ENCODE data around the gene VWA2. TPM values are rescaled to one million over a fixed set of nuclear protein-coding genes. Genes with fewer than 3 reads are reported as not detected.
A peak's percentile ranks its signal among the peaks of the same experiment; 100 is the strongest.

The VWA2 gene
- total and polyA plus RNA-seq, 5 donors = not detected

DNA sequence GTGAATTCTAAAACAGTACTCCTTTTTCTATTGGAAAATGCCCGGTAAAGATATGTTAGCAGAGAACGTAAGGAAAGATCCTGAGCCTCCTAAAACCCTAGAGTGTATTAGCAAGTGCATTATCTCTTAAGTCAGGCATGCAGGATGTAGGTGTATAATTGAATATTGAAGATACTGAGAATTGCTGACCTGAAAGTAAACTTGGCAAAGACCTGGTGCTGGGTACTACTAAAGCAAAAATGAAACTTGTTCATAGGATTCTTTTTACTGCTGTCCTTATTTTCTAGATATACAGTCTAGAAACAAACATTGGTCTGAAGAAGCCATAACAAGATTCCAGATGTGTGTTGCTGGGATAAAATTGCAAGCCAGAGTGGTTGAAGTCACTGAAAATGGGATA is 18.8 kb upstream of the VWA2 start:
- WGBS = 72% methylated on average over 2 of the region's 2 CpGs
- no peak for ATAC-seq

DNA sequence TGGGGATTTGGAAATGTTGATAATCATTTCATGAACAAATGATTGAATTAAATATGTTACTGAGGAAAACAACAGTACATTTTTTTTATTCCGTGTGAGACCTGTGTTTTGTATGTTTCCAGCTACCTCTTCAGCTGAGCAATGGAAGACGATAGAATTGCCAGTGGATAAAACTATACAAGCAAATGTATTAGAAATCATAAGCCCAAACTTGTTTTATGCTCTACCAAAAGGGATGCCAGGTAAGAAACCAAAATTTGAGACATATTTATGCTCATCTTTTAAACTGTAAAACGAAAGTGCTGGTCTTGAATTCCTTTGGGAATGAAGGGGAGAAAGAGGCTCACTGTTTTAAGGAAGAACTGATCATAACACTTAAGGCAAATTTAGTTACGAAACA is 17.8 kb upstream of the VWA2 start:
- no peaks in the 10 kb centered on the region for H3K27me3 ChIP-seq (ENCODE audit: control insufficient read depth, insufficient read depth)
- no peaks in the 10 kb centered on the region for H3K4me1 ChIP-seq (ENCODE audit: control insufficient read depth, insufficient read depth, low read length)
- intact Hi-C loops (cut with DNase I) = no loop called here
- H3K27ac ChIP-seq (ENCODE audit: low read length) = no peak overlapping the region
- no peak for DNase-seq
- no peak overlapping the region for H3K4me3 ChIP-seq (ENCODE audit: low read length)
- WGBS = 74% methylated on average over 4 of the region's 4 CpGs
- H3K9me3 ChIP-seq (ENCODE audit: control insufficient read depth, low read length) = no peaks in the 10 kb centered on the region
- no peak for ATAC-seq

More for the DNA sequence above, 18.8 kb upstream of the VWA2 start:
- Histone ChIP-seq H3K4me3 (ENCODE audit: low read length) (no peak overlapping the region), H3K27ac (ENCODE audit: low read length) (no peak overlapping the region), H3K9me3 (ENCODE audit: control insufficient read depth, low read length) (no peaks in the 10 kb centered on the region), H3K4me1 (ENCODE audit: control insufficient read depth, insufficient read depth, low read length) (no peaks in the 10 kb centered on the region), H3K27me3 (ENCODE audit: control insufficient read depth, insufficient read depth) (no peaks in the 10 kb centered on the region)
- no peak for DNase-seq
- intact Hi-C loops (cut with DNase I) = no loop called here

DNA sequence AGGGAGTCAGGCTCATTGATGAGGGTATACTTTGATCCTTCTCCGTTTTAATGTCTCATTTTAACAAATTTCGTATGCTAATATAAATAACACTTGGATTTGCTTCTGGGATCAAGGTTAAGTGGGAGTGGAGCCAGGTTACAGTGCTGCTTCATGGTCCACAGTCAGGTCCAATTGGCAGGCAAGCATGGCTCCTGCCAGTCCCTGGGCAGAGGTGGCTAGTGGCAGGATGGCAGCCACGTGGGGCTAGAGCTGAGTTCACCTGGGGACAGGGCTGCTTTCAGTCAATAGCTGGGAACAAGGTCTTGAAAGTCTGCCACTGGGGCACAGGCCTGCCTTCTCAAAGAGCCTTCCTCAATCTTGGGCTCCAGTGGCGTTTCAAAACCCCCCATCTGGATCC is 16.0 kb upstream of the VWA2 start:
- ATAC-seq = no peak
- Histone ChIP-seq H3K27me3 (ENCODE audit: control insufficient read depth, insufficient read depth) (no peaks in the 10 kb centered on the region), H3K27ac (ENCODE audit: low read length) (no peak overlapping the region), H3K9me3 (ENCODE audit: control insufficient read depth, low read length) (no peaks in the 10 kb centered on the region), H3K4me3 (ENCODE audit: low read length) (no peak overlapping the region), H3K4me1 (ENCODE audit: control insufficient read depth, insufficient read depth, low read length) (no peaks in the 10 kb centered on the region)
- 80% methylated on average over 4 of the region's 4 CpGs for WGBS
- no peak for DNase-seq
- intact Hi-C loops (cut with DNase I) = no loop called here

DNA sequence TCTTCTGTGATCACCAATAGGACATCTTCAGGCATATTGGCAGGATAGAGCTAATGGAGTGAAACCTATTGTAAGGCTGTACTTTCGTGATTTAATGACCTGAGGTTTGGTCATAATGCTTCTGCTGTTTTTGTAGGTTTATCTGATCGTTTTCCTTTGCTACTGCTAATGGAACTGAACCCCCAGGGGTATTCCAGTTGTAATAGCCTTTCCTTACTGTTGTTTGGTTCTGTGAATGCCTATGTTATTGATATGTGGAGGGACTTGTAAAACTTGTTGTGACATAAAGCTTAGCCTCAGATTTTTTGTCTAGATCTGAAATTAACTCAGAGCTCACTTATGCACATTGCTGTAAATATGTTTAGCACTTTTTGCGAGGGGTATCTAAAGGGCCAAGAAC is 10.9 kb upstream of the VWA2 start:
- no peaks in the 10 kb centered on the region for H3K4me1 ChIP-seq (ENCODE audit: control insufficient read depth, insufficient read depth, low read length)
- ATAC-seq (no peak), DNase-seq (no peak)
- 72% methylated on average over 3 of the region's 3 CpGs for WGBS
- intact Hi-C loops (cut with DNase I) = no loop called here
- no peaks in the 10 kb centered on the region for H3K9me3 ChIP-seq (ENCODE audit: control insufficient read depth, low read length)
- no peak overlapping the region for H3K4me3 ChIP-seq (ENCODE audit: low read length)
- H3K27ac ChIP-seq (ENCODE audit: low read length) = no peak overlapping the region
- H3K27me3 ChIP-seq (ENCODE audit: control insufficient read depth, insufficient read depth) = no peaks in the 10 kb centered on the region

DNA sequence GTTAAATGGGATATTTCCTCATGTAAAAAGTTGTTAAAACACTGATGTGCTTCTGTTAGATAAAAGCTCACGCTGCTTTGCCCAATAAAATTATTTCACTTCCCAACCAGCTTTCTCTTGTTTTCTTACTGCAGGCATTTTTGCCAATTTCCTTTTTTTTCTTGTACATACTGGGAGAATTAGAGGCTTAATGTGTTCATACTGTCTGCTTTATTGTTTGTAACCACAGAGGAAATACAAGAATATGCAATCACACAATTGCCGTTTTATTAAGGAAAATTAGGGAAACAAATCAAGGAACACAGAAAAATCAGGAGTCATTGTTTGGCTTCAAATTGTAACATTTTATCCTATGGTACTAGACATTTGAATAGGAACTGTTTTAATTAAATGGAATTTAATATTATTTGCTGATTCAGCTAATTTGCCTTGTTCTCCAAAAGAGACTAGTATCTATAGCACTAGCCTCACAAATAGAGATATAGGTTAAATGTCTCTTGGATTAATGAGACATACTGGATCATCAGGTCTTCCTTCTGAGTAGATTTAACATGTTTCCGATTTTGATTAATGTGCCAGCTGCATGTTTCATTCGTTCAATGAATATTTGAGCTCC is 6.4 kb upstream of the VWA2 start:
- no peak overlapping the region for H3K27ac ChIP-seq (ENCODE audit: low read length)
- ATAC-seq (no peak), DNase-seq (no peak)
- H3K4me1 ChIP-seq (ENCODE audit: control insufficient read depth, insufficient read depth, low read length) = peaks cover 2% of the 10 kb centered on the region
- 55% methylated on average over 4 of the region's 4 CpGs for WGBS
- no peaks in the 10 kb centered on the region for H3K27me3 ChIP-seq (ENCODE audit: control insufficient read depth, insufficient read depth)
- intact Hi-C loops (cut with DNase I) = no loop called here
- H3K4me3 ChIP-seq (ENCODE audit: low read length) = no peak overlapping the region
- H3K9me3 ChIP-seq (ENCODE audit: control insufficient read depth, low read length) = no peaks in the 10 kb centered on the region

DNA sequence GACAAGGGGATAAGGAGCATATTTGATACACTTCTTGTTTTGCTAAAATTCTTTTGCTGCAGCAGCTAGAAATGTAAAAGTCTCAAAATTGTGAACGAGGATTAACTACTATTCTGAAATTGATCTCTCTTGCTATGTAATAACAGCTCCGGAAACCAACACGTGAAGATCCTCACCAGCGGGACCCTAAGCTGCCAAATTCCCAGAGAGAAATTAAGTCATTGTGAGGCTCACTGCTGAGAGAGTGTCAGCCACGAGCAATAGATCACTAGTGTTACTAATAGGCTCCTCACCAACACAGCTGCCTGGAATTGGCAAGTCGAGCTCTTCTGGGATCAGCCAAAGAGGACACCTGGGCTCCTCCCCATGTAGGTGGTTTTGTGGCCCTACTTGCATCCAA is 5.6 kb upstream of the VWA2 start:
- H3K9me3 ChIP-seq (ENCODE audit: control insufficient read depth, low read length) = no peaks in the 10 kb centered on the region
- H3K27me3 ChIP-seq (ENCODE audit: control insufficient read depth, insufficient read depth) = no peaks in the 10 kb centered on the region
- no peak overlapping the region for H3K4me3 ChIP-seq (ENCODE audit: low read length)
- DNase-seq (no peak), ATAC-seq (peak in 1 of 2 donors; percentile 36)
- peaks cover 2% of the 10 kb centered on the region for H3K4me1 ChIP-seq (ENCODE audit: control insufficient read depth, insufficient read depth, low read length)
- intact Hi-C loops (cut with DNase I) = no loop called here
- H3K27ac ChIP-seq (ENCODE audit: low read length) = no peak overlapping the region
- 25% methylated on average over 6 of the region's 6 CpGs for WGBS

DNA sequence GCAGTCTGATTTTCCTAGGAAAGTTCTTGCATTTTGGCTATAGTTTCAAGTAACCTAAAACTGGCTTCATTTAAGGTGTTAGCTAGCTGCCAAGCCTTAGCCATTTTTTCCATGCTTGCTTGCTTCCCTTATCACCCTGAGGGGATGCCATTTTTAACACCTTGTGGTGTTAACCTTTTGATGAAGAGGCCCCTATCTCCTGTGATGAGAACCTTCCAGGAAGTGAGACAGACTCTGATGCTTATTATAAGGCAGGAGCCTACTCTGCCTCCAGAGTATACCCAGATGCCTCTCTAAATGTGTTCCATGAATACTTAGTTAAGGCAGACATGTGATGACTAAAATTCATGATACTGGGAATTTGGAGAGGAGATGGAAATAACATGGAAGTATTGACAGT is 4.9 kb upstream of the VWA2 start:
- H3K4me3 ChIP-seq (ENCODE audit: low read length) = no peak overlapping the region
- peak; percentile 50 to 81 for ATAC-seq
- H3K9me3 ChIP-seq (ENCODE audit: control insufficient read depth, low read length) = no peaks in the 10 kb centered on the region
- H3K27ac ChIP-seq (ENCODE audit: low read length) = no peak overlapping the region
- no peaks in the 10 kb centered on the region for H3K27me3 ChIP-seq (ENCODE audit: control insufficient read depth, insufficient read depth)
- peaks cover 2% of the 10 kb centered on the region for H3K4me1 ChIP-seq (ENCODE audit: control insufficient read depth, insufficient read depth, low read length)
- intact Hi-C loops (cut with DNase I) = no loop called here
- no peak for DNase-seq

DNA sequence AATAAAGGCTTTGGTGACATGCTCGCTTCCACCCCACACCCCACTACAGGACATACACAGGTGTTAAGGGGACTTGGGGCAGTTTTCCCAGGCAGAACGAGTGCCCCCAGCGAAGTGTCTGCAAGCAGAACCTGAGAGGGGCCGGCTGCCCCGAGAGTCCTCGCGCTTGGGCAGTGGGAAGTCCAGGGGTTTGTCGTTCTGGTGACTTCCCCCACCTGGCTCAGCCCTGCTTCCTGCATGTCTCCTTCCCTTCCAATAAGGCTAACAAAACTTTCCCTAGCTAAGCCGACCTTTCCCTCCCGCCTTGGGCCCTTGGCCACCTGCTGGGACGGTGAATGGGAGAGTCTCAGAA is 916 bp downstream of the VWA2 start:
- Histone ChIP-seq H3K27ac (ENCODE audit: low read length) (no peak overlapping the region), H3K9me3 (ENCODE audit: control insufficient read depth, low read length) (no peaks in the 10 kb centered on the region), H3K27me3 (ENCODE audit: control insufficient read depth, insufficient read depth) (no peaks in the 10 kb centered on the region), H3K4me1 (ENCODE audit: control insufficient read depth, insufficient read depth, low read length) (no peaks in the 10 kb centered on the region), H3K4me3 (ENCODE audit: low read length) (no peak overlapping the region)
- 61% methylated on average over 11 of the region's 11 CpGs for WGBS
- intact Hi-C loops (cut with DNase I) = no loop called here
- no peak for DNase-seq
- ATAC-seq = peak in 1 of 2 donors; percentile 8

DNA sequence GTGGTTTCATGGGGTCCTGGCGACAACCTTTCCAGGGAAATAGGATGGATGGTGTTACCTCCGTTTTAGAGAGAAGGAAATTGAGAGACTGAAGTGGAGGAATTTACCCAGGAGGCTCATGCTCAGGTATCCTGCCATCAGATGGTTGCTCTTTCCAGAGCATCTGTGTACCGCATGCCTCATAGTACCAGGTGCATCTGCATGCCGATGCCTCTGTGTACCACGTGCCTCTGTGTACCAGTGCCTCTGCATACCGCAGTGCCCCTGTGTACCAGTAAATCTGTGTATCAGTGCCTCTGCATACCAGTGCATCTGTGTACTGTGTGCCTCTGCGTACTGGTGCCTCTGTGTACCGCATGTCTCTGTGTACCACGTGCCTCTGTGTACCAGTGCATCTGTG is 3.2 kb downstream of the VWA2 start:
- H3K27ac ChIP-seq (ENCODE audit: low read length) = no peak overlapping the region
- intact Hi-C loops (cut with DNase I) = no loop called here
- no peak overlapping the region for H3K4me3 ChIP-seq (ENCODE audit: low read length)
- 90% methylated on average over 9 of the region's 9 CpGs for WGBS
- ATAC-seq (no peak), DNase-seq (no peak)
- no peaks in the 10 kb centered on the region for H3K4me1 ChIP-seq (ENCODE audit: control insufficient read depth, insufficient read depth, low read length)
- H3K9me3 ChIP-seq (ENCODE audit: control insufficient read depth, low read length) = no peaks in the 10 kb centered on the region
- H3K27me3 ChIP-seq (ENCODE audit: control insufficient read depth, insufficient read depth) = no peaks in the 10 kb centered on the region

DNA sequence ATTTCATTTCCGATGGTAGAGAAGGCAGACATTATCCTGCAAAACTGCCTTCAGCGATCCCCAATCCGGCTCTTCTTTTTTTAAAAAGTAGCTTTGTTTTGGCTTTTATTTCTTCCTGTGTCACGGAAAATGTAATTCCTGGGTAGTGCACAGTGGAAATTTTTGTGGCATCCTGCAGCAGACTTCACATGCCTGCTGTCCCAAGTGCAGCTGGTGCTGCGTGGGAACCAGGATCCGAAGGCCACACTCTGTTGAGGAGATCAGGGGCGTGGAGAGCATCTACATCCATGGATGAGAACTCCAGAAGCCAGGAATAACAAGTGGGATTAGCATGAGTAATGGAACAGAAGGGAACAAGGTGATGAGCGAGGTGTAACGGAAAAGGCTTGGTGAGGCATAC is 4.6 kb downstream of the VWA2 start:
- no peak overlapping the region for H3K4me3 ChIP-seq (ENCODE audit: low read length)
- H3K9me3 ChIP-seq (ENCODE audit: control insufficient read depth, low read length) = no peaks in the 10 kb centered on the region
- H3K27ac ChIP-seq (ENCODE audit: low read length) = no peak overlapping the region
- 73% methylated on average over 9 of the region's 9 CpGs for WGBS
- ATAC-seq (no peak), DNase-seq (no peak)
- H3K4me1 ChIP-seq (ENCODE audit: control insufficient read depth, insufficient read depth, low read length) = no peaks in the 10 kb centered on the region
- no peaks in the 10 kb centered on the region for H3K27me3 ChIP-seq (ENCODE audit: control insufficient read depth, insufficient read depth)
- intact Hi-C loops (cut with DNase I) = no loop called here

DNA sequence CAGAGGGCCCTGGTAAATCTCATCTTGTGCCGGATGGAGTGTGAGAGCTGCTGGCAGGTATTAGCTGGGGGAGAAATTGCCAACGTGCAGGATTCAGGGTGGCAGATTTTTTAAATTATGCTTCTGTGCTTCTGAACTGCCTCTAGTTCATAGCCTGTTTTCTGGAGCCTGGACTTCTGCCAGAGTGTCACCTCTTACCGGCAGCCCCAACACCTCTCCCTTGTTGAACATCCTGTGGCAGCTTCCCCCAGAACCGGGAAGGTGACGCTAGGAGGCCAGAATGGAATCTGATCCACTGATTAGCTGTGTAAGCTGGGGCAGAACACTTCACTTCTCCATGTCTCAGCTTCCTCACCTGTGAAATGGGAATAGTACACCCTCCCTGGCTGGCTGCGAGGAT is 5.1 kb downstream of the VWA2 start:
- Histone ChIP-seq H3K27me3 (ENCODE audit: control insufficient read depth, insufficient read depth) (no peaks in the 10 kb centered on the region), H3K4me1 (ENCODE audit: control insufficient read depth, insufficient read depth, low read length) (no peaks in the 10 kb centered on the region), H3K27ac (ENCODE audit: low read length) (no peak overlapping the region), H3K4me3 (ENCODE audit: low read length) (no peak overlapping the region), H3K9me3 (ENCODE audit: control insufficient read depth, low read length) (no peaks in the 10 kb centered on the region)
- 40% methylated on average over 6 of the region's 6 CpGs for WGBS
- no peak for ATAC-seq
- no peak for DNase-seq
- intact Hi-C loops (cut with DNase I) = no loop called here

DNA sequence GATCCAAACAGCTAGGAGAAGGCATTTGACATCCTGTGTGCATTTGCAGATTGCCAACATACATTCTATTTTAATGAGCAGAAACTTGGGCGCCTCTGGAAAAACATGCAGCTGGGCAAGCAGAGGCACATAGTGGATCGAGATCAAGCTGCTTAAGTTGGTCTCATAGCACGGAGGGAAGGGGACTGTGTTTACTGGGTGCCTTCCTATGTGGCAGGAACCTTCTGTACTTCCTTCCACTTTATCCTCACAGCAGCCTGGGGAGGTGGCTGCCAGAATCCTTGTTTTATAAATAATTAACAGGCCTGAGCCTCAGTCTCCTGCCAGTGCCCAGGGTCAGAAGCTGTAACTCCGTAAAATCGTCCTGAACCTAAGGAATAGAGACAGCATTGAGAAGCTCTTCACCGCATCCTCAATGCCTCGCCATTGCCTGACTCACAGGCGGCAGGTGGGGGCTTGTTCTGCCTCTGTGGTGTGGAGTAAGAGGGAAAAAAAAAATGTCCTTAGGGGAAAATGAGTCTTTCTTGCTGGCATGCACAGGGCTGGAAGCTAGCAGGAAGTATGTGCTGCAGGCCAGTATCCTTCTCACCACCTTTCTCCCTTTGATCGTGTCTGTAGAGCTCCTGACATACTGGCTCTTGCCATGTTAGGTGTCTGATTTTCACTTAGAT is 6.2 kb downstream of the VWA2 start:
- no peak overlapping the region for H3K4me3 ChIP-seq (ENCODE audit: low read length)
- no peak overlapping the region for H3K27ac ChIP-seq (ENCODE audit: low read length)
- intact Hi-C loops (cut with DNase I) = no loop called here
- 78% methylated on average over 9 of the region's 9 CpGs for WGBS
- no peaks in the 10 kb centered on the region for H3K4me1 ChIP-seq (ENCODE audit: control insufficient read depth, insufficient read depth, low read length)
- no peaks in the 10 kb centered on the region for H3K27me3 ChIP-seq (ENCODE audit: control insufficient read depth, insufficient read depth)
- H3K9me3 ChIP-seq (ENCODE audit: control insufficient read depth, low read length) = no peaks in the 10 kb centered on the region
- DNase-seq (no peak), ATAC-seq (no peak)

Data from right cardiac atrium (tissue), 5 donors.